A673 (cell line): ENCODE measurements around the gene GGTA1. TPM values are rescaled to one million over a fixed set of nuclear protein-coding genes. Genes with fewer than 3 reads are reported as not detected.
"Not testable (repeated sequence)": the region's sequence is repeated elsewhere in the genome, so short reads cannot be mapped to it uniquely, and the experiment has no call there.

ENCODE experiments used
- BruUV-seq: library from RNA; stranded (reverse); fragments of 400-500 nt; replicated peaks from 2 replicates; lab custom pipeline; 2021; lab: Mats Ljungman, UMichigan
- CTCF ChIA-PET: fragments of 300-600 bp; sonication (Branson Sonifier 250); formaldehyde crosslinking; loops from one replicate; lab custom pipeline; 2022; ENCODE audit warnings: antibody characterized with exemption; lab: Charles Lee
- POLR2A ChIA-PET: fragments of 300-600 bp; sonication (Branson Sonifier 250); formaldehyde crosslinking; loops from one replicate; lab custom pipeline; 2022; ENCODE audit warnings: antibody characterized with exemption; ENCODE audit not compliant: low non-redundant PET; lab: Charles Lee
- DNase-seq: peaks from one replicate; pipeline ENCODE4 v3.0.0-alpha.2; 2015; ENCODE audit warnings: low spot score
- H3K27ac ChIP-seq: fragments of 200-600 bp; sonication (generic); 2 replicates; pipeline ENCODE4 v1.5.1; 2016; ENCODE audit warnings: mixed run types, low read depth, mild to moderate bottlenecking, mixed read lengths, antibody characterized with exemption, low read length; ENCODE audit not compliant: poor library complexity, severe bottlenecking
- H3K27me3 ChIP-seq: fragments of 200-600 bp; sonication (generic); replicated peaks from 2 replicates; pipeline ENCODE4 v1.6.1; 2017; ENCODE audit warnings: mixed run types, low read depth, mild to moderate bottlenecking, mixed read lengths, antibody characterized with exemption, low read length; ENCODE audit not compliant: insufficient read depth, poor library complexity
- H3K36me3 ChIP-seq: fragments of 200-600 bp; sonication (generic); 2 replicates; pipeline ENCODE4 v1.6.1; 2016; ENCODE audit warnings: mixed run types, mild to moderate bottlenecking, mixed read lengths, antibody characterized with exemption, low read length; ENCODE audit not compliant: insufficient read depth, poor library complexity, severe bottlenecking
- H3K4me1 ChIP-seq: fragments of 200-600 bp; sonication (generic); 2 replicates; pipeline ENCODE4 v1.6.1; 2017; ENCODE audit warnings: mixed run types, mild to moderate bottlenecking, mixed read lengths, antibody characterized with exemption, low read length; ENCODE audit not compliant: insufficient read depth, poor library complexity, severe bottlenecking
- H3K4me3 ChIP-seq: fragments of 200-600 bp; sonication (generic); 2 replicates; pipeline ENCODE4 v1.5.1; 2016; ENCODE audit warnings: low read depth, mixed run types, mild to moderate bottlenecking, mixed read lengths, low read length; ENCODE audit not compliant: poor library complexity, severe bottlenecking
- H3K9me3 ChIP-seq: fragments of 200-600 bp; sonication (generic); 2 replicates; pipeline ENCODE4 v1.6.1; 2016; ENCODE audit warnings: mixed run types, low read depth, mild to moderate bottlenecking, mixed read lengths, antibody characterized with exemption, low read length; ENCODE audit not compliant: poor library complexity, severe bottlenecking
- EZH2 ChIP-seq: fragments of 200-600 bp; sonication (generic); IDR thresholded peaks from 2 replicates; pipeline ENCODE4 v1.6.1; 2017; ENCODE audit warnings: borderline replicate concordance, low read depth, mild to moderate bottlenecking, mixed read lengths, antibody characterized with exemption, low read length; ENCODE audit not compliant: poor library complexity, severe bottlenecking
- intact Hi-C: fragments of 100-400 bp; cut with micrococcal nuclease; formaldehyde crosslinking; loops from one replicate; pipeline ENCODE4 v1.10.0; 2022; ENCODE audit not compliant: unreplicated experiment
- total RNA-seq: library from RNA; stranded (reverse); gene quantifications from 2 replicates; pipeline ENCODE4 v1.2.3, GENCODE V29; 2021
- TF ChIP-seq, protein P1 (sequence below): fragments of 300-800, 200-600 bp; sonication (generic); conservative IDR thresholded peaks from 2 replicates; pipeline ENCODE4 v1.5.1; 2017; ENCODE audit warnings: low read depth, mild to moderate bottlenecking, antibody characterized with exemption, low read length, moderate library complexity, mixed read lengths

The GGTA1 gene
- total RNA-seq, 1 experiment from 2014 or later = not detected

- Histone ChIP-seq H3K4me3 (no peak overlapping the region), H3K27ac (no peak overlapping the region), H3K27me3 (peaks cover 31% of the 10 kb centered on the region), H3K4me1 (no peaks in the 10 kb centered on the region), H3K9me3 (no peaks in the 10 kb centered on the region), H3K36me3 (no peaks in the 10 kb centered on the region)
- intact Hi-C loops = no loop called here
- POLR2A ChIA-PET = no interaction called here
- DNase-seq = no peak
- TF ChIP-seq EZH2 = no peak
- BruUV-seq = no TSS peak
- CTCF ChIA-PET = no interaction called here
These were observed 40.1 kb downstream of the GGTA1 start for GRCh38 chr9:121459513-121459912.

GRCh38 chr9:121458449-121458848 lies 41.2 kb downstream of the GGTA1 start:
- H3K4me3 ChIP-seq, BruUV-seq, H3K4me1 ChIP-seq, POLR2A ChIA-PET, intact Hi-C loops, H3K9me3 ChIP-seq, H3K27ac ChIP-seq, DNase-seq, H3K36me3 ChIP-seq: not testable (repeated sequence)
- CTCF ChIA-PET = interaction anchor here (0.7 kb wide), 1 partner anchor 41 kb away, joined by 10 read pairs; no protein-coding TSS in a partner anchor
- peaks cover 31% of the 10 kb centered on the region for H3K27me3 ChIP-seq

DNA sequence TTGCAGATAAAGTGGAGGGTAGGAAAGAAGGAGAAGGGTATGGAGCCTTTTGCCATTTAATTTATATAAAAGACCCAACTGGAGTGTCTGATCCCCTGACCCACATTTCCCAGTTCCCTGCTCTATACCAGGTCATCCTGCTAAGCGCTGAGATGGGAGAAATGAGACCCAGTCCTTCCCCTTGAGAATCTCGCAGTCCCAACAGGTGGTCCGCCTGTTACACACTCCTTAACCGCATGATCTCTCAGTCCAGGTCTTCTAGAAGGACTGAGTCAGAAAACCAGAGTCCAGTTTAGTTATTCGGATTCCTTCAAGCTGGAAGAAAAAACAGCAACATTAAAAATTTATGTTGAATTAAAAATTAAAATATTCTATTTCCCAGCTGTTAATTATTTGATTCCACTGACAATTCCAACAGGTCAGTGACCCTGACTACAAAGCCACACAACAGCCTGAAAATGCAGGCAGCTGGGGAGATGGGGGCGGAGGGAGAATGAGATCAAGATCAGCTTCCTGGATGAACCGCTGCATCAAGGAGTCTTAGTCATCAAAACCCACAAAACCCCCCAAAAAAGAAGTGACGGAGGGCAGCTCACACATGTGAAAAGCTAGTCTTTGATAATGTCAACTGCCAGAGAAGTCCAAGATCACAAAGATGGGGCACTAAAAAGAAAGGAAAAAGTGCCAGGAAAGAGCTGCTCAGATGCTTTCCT lies 44.0 kb downstream of the GGTA1 start:
- BruUV-seq = no TSS peak
- peaks cover 17% of the 10 kb centered on the region for H3K27me3 ChIP-seq
- H3K36me3 ChIP-seq = no peaks in the 10 kb centered on the region
- H3K27ac ChIP-seq = no peak overlapping the region
- CTCF ChIA-PET = no interaction called here
- intact Hi-C loops = no loop called here
- H3K9me3 ChIP-seq = no peaks in the 10 kb centered on the region
- TF ChIP-seq EZH2 = no peak
- TF ChIP-seq, protein P1, sequence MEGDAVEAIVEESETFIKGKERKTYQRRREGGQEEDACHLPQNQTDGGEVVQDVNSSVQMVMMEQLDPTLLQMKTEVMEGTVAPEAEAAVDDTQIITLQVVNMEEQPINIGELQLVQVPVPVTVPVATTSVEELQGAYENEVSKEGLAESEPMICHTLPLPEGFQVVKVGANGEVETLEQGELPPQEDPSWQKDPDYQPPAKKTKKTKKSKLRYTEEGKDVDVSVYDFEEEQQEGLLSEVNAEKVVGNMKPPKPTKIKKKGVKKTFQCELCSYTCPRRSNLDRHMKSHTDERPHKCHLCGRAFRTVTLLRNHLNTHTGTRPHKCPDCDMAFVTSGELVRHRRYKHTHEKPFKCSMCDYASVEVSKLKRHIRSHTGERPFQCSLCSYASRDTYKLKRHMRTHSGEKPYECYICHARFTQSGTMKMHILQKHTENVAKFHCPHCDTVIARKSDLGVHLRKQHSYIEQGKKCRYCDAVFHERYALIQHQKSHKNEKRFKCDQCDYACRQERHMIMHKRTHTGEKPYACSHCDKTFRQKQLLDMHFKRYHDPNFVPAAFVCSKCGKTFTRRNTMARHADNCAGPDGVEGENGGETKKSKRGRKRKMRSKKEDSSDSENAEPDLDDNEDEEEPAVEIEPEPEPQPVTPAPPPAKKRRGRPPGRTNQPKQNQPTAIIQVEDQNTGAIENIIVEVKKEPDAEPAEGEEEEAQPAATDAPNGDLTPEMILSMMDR = no peak
- H3K4me3 ChIP-seq = no peak overlapping the region
- POLR2A ChIA-PET = no interaction called here
- no peak for DNase-seq
- no peaks in the 10 kb centered on the region for H3K4me1 ChIP-seq

DNA sequence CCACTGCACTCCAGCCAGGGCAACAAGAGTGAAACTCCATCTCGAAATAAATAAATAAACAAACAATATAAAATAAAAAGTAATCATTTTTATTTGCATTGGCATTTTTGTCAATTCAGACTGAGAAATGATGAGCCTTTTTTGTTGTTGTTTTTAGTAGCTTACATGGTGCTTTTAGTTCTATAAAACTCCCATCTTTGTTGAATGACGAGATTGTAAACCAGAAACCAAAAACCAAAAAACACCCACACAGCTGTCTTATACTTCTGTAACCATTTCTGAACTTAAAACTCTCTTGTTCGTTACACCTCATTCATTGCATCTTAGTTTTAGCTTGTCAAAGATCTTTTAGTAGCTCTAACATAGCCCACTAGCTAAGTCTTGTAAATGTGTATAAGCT lies 44.7 kb downstream of the GGTA1 start:
- ChIA-PET POLR2A (no interaction called here), CTCF (no interaction called here)
- no peak for DNase-seq
- Histone ChIP-seq H3K36me3 (no peaks in the 10 kb centered on the region), H3K4me1 (no peaks in the 10 kb centered on the region), H3K4me3 (no peak overlapping the region), H3K27ac (no peak overlapping the region), H3K9me3 (no peaks in the 10 kb centered on the region), H3K27me3 (peaks cover 17% of the 10 kb centered on the region)
- intact Hi-C loops = no loop called here
- TF ChIP-seq EZH2 = no peak
- TF ChIP-seq, protein P1 = no peak
- no TSS peak for BruUV-seq
